ENCODE data around the gene VWA8. TPM values are rescaled to one million over a fixed set of nuclear protein-coding genes. Genes with fewer than 3 reads are reported as not detected.

VWA8 gene
- total RNA-seq, 1 experiment from 2014 or later = 21.4 TPM

GRCh38 chr13:41674246-41674645 is 286.7 kb downstream of the VWA8 start:
- POLR2A ChIA-PET = interaction anchor here (0.9 kb wide), 1 partner anchor 14 kb away, joined by 3 read pairs; no protein-coding TSS in a partner anchor
- no peak for DNase-seq (ENCODE audit: unreplicated experiment)
- Mint-ChIP-seq H3K4me1 (ENCODE audit: insufficient read depth, unreplicated experiment) (no peaks in the 10 kb centered on the region), H3K9me3 (ENCODE audit: unreplicated experiment) (no peaks in the 10 kb centered on the region), H3K36me3 (ENCODE audit: insufficient read depth, unreplicated experiment) (peaks cover 26% of the 10 kb centered on the region), H3K27ac (ENCODE audit: low read depth, unreplicated experiment) (no peak overlapping the region), H3K4me3 (ENCODE audit: unreplicated experiment) (no peak overlapping the region), H3K27me3 (ENCODE audit: insufficient read depth, unreplicated experiment) (no peaks in the 10 kb centered on the region)
- intact Hi-C loops (cut with micrococcal nuclease) = no loop called here
- BruUV-seq (replicated peaks) = no TSS peak
- CTCF ChIA-PET = no interaction called here
- TF ChIP-seq CTCF (IDR thresholded peaks at IDR 0.05; ENCODE audit: unreplicated experiment) = no peak

- Mint-ChIP-seq H3K4me1 (ENCODE audit: insufficient read depth, unreplicated experiment) (no peaks in the 10 kb centered on the region), H3K4me3 (ENCODE audit: unreplicated experiment) (no peak overlapping the region), H3K36me3 (ENCODE audit: insufficient read depth, unreplicated experiment) (peaks cover 26% of the 10 kb centered on the region), H3K9me3 (ENCODE audit: unreplicated experiment) (no peaks in the 10 kb centered on the region), H3K27me3 (ENCODE audit: insufficient read depth, unreplicated experiment) (no peaks in the 10 kb centered on the region), H3K27ac (ENCODE audit: low read depth, unreplicated experiment) (no peak overlapping the region)
- no peak for DNase-seq (ENCODE audit: unreplicated experiment)
- ChIA-PET POLR2A (no interaction called here), CTCF (no interaction called here)
- intact Hi-C loops (cut with micrococcal nuclease) = no loop called here
- BruUV-seq (replicated peaks) = no TSS peak
- no peak for TF ChIP-seq CTCF (IDR thresholded peaks at IDR 0.05; ENCODE audit: unreplicated experiment)
Measured at GRCh38 chr13:41673640-41674039, 287.3 kb downstream of the VWA8 start.

GRCh38 chr13:41670873-41671443 is 290.0 kb downstream of the VWA8 start:
- Mint-ChIP-seq H3K27ac (ENCODE audit: low read depth, unreplicated experiment) (peak overlapping the region; percentile 39), H3K36me3 (ENCODE audit: insufficient read depth, unreplicated experiment) (peaks cover 26% of the 10 kb centered on the region), H3K4me3 (ENCODE audit: unreplicated experiment) (no peak overlapping the region), H3K9me3 (ENCODE audit: unreplicated experiment) (no peaks in the 10 kb centered on the region), H3K4me1 (ENCODE audit: insufficient read depth, unreplicated experiment) (peaks cover 6% of the 10 kb centered on the region), H3K27me3 (ENCODE audit: insufficient read depth, unreplicated experiment) (no peaks in the 10 kb centered on the region)
- intact Hi-C loops (cut with micrococcal nuclease) = no loop called here
- DNase-seq (ENCODE audit: unreplicated experiment) = no peak
- ChIA-PET CTCF (interaction anchor here (0.6 to 2.0 kb wide), 4 partner anchors 49 to 441 kb away, joined by 3 to 7 read pairs (median 3); no protein-coding TSS in a partner anchor), POLR2A (interaction anchor here (0.9 kb wide), 1 partner anchor 9 kb away, joined by 3 read pairs; no protein-coding TSS in a partner anchor)
- TF ChIP-seq CTCF (IDR thresholded peaks at IDR 0.05; ENCODE audit: unreplicated experiment) = no peak
- BruUV-seq (replicated peaks) = no TSS peak

GRCh38 chr13:41668130-41668757 is 292.7 kb downstream of the VWA8 start:
- TF ChIP-seq CTCF (IDR thresholded peaks at IDR 0.05; ENCODE audit: unreplicated experiment) = peak; percentile 75

More at GRCh38 chr13:41668130-41668757, 292.7 kb downstream of the VWA8 start:
- peak; percentile 90 for DNase-seq (ENCODE audit: unreplicated experiment)
- no TSS peak for BruUV-seq (replicated peaks)
- H3K4me1 Mint-ChIP-seq (ENCODE audit: insufficient read depth, unreplicated experiment) = peaks cover 6% of the 10 kb centered on the region
- ChIA-PET POLR2A (interaction anchor here (0.6 to 2.7 kb wide), 14 partner anchors 10 to 443 kb away, joined by 3 to 12 read pairs (median 4); partner anchors contain the start of gene VWA8), CTCF (interaction anchor here (0.6 to 4.2 kb wide), 68 partner anchors 10 to 604 kb away, joined by 3 to 75 read pairs (median 4); partner anchors contain the start of gene AKAP11)
- no peaks in the 10 kb centered on the region for H3K27me3 Mint-ChIP-seq (ENCODE audit: insufficient read depth, unreplicated experiment)
- no peaks in the 10 kb centered on the region for H3K9me3 Mint-ChIP-seq (ENCODE audit: unreplicated experiment)
- no peak overlapping the region for H3K27ac Mint-ChIP-seq (ENCODE audit: low read depth, unreplicated experiment)
- intact Hi-C loops (cut with micrococcal nuclease) = loop anchor here (1.0 to 10.0 kb wide), 9 partner anchors 237 to 549 kb away; partner anchors contain the start of gene VWA8
- H3K36me3 Mint-ChIP-seq (ENCODE audit: insufficient read depth, unreplicated experiment) = peaks cover 21% of the 10 kb centered on the region
- no peak overlapping the region for H3K4me3 Mint-ChIP-seq (ENCODE audit: unreplicated experiment)

All from MCF 10A (cell line).